Suppressor macrophage (primary cell): ENCODE results near the gene ALDH1L1.
A peak's percentile ranks its signal among the peaks of the same experiment; 100 is the strongest.

Experiments used
- DNase-seq, 4 experiments: peaks; one replicate each; pipeline ENCODE4 v3.0.0-alpha.2; 2020 to 2022

ALDH1L1 gene

DNA sequence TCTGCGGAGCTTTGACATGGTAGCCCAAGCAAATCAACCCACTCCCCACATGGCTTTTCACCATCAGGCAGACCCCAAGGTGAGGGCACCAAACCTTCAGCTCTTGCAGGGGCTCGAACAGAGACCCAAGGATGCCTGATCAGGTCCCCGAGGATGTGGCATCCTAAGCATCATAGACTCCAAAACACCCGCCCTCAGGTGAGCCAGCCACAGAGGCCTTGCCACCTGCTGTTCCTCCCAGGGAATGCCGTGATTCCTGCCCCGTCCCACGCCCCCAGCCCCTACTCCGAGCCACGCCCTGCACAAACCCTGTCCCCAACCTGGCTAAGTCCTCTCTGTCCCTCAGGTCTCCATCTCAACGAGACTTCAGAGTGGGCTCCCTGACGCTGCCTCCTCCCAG, 61.8 kb downstream of the ALDH1L1 start:
- DNase-seq, result no peak

DNA sequence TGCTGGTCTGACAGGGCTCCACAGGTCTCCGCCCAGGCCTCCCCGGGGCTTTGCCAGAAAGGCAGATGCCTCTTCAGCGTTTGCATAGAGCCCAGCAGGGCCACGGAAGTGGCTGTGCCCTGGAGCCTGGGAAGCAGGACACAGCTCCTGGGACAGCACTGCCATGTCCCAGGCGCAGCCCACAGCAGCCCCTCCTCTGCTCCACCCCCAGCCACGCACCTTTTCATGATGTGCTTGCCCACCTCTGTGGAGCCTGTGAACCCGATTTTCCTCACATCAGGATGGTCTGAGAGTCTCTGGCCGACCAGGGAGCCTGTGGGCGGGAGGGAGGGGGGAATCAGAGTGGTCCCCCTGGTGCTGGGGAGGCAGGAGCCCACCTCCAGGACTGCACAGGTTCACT, 62.6 kb downstream of the ALDH1L1 start:
- no peak for DNase-seq

DNA sequence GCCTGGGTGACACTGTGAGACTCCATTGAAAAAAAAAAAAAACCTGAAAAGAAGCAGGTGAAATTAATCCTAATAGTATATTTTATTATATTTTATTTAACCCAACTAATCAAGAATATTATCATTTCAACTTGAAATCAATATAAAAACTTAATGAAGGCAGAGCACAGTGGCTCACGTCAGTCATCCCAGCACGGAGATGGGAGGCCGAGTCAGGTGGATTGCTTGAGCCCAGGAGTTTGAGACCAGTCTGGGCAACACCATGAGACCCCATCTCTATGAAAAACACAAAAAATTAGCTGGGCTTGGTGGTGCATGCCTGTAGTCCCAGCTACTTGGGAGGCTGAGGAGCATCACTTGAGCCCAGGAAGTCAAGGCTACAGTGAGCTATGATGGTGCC, 63.2 kb downstream of the ALDH1L1 start:
- DNase-seq, result no peak

DNA sequence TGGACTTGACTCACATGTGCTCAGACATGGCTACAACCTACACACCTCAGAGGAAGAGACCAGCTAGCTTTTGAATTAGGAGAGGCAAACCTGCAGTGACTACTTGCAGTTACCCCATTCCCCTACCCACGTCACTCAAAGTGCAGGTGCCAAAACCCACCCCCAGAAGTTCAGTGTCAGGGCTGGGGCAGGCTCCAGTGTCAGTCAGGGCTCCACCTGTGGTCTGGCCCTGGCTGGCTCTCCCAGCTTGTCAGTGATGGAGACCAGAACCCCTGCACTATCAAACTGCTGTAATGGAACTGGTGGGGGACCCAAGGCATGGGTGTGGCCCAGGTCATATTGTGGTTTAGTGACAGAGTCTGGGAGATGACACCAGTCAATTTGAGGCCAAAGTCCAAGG, 63.9 kb downstream of the ALDH1L1 start:
- no peak for DNase-seq

DNA sequence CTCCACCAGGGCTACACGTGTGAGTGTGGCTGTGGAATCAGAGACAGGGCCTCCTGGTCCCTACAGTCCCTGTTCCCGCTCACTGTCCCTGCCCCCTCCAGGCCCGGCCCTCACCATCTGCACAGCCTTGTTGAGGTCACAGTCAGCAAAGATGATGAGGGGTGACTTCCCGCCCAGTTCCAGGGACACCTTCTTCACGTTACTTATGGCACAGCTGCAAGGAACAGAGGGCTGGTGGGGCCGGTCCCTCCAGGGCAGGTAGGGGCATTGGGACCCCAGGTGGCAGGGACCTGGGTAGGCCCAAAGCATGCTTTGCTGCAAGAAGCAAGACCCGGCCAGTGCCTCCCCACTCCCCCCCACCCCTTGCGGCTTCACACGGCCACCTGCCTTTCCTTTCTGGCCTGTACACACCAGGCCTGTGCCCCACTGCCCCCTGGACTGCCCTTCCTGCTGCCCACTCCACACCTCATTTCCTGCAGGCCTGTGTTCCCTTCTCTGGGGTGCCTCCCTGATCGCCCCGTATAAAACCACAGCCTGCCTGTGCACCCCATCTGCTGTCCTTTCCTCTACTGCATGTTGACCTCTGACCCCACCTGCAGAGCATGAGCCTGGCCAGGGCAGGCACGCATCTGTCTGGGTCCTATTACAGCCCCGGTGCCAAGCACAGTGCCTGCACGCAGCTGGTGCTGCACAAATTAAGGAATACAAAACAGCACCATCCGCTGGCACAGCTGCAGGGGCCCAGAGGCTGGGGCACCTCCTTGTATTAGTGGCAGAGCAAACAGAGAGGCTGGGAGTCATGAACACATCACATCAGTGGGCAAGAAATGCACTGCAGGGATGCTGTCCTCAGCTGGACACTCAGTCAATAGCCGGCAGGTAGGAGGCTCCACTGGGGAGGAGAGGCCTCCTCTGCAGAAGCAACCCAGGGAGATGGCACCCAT, 65.7 kb downstream of the ALDH1L1 start:
- no peak for DNase-seq

DNA sequence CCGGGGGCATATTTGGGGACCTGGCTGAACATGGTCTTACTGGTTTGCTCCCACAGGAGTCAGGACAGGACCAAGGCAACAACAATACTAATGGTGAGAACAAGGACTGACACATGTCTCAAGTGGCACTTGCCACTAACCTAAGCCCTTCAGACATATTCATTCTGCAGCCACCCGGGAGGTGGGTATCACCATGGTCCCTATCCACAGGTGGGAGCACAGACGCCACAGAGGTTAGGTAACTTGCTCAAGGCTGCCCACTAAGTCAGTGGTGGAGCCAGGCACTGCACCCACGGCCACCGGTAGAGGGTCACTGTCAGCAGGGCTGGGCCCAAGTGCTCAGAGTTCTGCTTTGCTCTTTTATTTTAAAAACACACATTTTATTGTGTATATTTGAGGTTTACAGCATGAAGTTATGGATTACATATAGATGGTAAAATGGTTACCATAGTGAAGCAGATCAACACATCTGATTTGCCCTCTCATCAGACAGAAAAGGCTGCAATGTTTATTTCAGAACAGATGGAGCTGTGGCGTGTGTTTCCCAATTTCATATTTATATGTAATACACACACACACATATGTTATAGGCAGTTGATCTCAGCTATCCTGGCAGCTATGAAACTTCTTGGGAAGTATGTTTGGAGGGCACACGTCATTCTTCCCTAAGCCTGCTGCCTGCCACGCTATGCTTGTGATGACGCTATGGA, 66.5 kb downstream of the ALDH1L1 start:
- peak in 1 of 4 experiments; percentile 2 for DNase-seq

DNA sequence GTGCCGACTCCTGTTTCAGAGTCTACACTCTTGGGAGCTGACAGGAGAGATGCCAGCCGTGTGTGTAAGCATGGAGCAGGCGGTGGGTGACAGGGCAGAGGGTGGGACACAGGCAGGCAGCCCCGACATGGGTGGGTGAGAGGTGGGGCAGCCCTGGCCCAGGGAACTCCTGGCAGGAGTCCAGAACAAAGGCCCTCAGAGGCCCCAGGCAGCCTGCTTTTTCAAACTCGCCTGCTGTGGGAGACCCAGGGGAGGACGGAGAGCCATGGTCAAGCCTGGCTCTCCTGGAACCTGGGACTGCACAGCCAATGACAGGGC, 67.2 kb downstream of the ALDH1L1 start:
- DNase-seq, result no peak

DNA sequence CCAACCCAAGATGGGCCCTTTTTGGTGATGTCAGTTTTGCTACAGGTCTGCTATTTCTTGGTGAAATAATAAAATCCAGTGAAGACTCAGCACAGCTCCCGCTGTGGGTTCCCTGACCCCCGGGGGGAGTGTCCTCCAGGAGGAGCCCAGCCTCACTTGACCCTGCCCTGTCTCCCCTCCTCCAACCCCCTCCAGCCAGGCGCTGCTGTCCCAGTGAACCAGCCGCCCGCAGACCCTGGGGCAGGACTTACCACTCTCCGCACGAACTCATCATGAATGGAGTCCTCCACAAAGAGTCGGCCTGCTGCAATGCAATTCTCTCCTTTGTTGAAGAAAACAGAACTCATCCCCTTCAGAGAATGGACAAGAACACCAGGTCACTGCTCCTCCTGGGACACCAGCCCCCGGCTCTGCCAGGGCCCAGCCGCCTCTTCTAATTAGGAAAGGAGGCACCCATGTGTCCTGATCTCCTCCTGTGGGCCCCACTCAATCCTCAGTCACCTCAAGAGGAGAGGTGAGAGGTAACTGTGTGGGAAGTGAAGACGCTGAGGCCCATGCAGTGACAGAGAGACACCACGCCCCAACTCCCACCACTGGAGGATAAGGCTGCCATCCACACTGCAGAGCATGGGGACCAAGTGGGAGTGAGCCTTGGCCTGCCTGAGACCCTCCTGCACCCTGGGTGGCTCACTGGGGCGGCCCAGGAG, 67.7 kb downstream of the ALDH1L1 start:
- no peak for DNase-seq

DNA sequence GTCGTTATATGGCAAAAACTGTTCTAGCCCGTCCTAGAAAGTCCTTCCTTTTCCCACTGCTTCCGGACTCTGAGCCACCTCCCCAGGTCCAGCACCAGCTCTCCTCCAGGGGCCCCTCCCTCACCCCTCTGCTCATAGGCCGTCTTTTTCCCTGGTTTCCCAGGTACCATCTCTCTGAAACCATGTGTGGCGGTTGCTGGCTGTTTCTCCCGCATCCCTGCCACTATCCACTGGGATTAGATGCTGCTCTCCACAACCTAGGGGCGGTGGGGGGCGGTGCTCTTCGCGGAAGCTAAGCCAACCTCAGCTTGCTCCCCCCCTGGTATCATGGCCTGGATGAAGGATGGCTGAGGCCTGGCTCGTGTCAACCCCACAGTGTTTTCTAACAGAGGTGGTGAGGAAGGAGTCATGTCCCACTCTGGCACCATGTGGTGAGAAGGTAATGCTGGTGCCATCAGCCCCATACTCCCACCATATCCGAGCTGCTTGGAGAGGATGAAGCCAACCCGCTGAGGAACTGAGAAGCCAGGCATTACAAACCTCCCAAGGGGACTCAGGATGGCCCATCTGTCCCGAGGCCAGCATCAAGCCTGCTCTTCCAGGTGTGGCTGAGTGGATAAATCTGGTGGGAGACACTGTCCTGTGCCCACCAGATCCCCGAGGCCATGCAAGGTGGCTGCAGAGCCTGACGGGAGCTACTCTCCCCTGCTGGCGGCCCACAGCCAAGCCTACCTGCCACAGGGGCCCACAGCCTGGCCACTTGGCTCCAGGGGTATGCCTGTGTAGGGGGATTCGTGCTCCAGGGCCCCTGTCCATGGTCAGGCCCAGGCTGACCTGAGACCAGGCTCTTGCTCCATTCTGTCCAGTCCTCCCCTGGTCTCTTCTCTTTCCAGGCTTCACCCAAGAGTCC, 68.6 kb downstream of the ALDH1L1 start:
- no peak for DNase-seq

DNA sequence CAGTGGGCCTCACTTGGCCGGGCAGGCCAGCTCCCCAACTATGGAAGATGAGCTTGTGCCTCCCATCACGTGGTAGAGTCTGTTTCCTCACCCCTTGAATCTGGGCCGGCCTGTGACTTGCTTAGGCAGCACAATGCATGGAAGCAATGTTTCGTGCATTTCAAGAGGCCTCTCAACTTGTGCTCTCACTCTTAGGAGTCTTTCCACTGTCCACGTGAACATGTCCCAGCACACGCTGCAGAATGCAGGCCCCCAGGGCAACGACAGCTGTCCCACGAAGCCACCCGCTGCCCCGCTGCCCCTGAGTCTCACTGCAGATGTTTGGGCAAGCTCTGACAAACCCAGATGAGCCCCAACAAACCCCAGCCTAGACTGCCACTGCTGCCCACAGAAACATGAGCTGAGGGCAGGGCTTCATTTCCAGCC, 69.2 kb downstream of the ALDH1L1 start:
- DNase-seq, result no peak

DNA sequence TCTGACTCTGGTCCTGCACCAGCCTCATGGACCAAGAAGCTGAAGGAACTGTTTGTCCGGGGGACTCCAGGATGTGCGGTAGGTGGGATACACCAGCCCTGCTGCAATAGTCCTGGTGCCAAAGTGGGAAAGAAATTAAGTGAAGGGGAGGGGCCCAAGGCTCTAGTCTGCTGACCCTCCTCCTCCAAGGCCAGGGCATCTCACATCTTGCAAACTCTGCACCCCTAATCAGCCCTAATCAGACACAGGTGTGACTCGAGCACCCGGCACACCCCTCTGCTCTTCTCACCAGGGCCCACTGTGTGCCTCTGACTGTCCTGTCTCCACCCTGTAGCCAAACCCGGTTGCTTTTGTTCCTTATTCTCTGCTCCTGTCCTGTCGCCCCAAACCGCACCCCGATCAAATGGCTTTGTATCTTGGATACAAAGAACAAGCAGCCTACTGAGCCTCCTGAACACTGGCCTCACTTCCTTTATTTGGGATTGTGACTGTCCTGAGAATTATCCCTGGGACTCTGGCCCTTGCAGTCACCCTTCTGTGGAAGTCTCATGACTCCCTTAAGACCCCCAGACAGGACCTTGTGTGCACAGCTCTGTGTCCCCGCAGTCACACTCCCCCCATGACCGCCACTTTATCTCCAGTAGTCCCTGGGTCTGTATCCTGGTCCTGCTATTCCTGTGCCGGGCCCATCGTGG, 69.8 kb downstream of the ALDH1L1 start:
- no peak for DNase-seq

DNA sequence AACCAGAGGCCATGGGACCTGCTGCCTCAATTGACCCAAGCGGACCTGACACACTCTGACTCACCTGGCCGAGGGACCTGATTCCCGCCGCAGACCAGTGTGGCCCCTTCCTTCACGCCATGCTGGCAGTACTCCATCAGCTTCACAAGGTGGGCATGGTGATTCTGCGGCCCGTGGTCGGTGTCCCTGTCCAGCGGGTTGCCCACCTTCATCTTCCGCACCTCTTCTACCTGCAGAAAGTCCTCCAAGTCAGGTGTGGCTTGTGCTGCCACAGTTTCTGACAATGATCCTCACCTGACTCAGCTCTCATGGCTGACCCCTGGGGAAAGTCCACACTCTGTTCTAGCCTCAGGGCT, 70.5 kb downstream of the ALDH1L1 start:
- no peak for DNase-seq

DNA sequence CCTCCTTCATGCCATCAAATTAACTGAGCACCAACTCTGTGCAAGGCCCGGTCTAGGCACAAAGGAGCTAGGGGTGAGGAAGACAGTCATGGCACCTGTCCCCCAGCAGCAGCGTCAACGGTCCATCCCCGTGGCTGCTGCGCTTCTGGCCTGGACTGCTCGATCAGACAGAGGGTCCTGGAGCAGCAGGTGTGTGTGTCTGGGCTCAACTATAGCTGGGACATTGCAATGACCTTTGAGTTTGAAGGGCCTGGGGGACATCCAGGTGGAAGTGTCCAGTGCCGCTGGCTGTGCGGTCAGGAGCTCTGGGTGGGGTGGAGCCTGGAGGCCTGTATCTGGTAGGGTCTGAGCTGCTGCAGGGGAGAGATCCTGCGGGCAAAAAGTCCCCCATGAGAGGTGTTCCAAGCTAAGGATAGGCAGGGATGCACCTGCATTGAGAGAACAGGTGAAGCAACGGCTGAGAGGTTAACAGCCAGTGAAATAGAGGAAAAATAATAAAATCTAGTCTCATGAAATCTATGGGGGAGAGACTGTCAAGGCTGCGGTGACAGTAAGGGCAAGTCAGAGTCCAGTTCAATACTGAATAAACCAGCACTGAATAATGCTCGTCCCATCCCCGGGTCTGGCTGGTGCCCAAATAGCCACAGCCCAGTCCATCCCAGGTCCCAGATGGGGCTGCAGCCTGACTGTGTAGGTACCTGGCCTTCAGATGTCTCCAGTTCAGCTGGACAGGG, 71.1 kb downstream of the ALDH1L1 start:
- DNase-seq, result no peak

DNA sequence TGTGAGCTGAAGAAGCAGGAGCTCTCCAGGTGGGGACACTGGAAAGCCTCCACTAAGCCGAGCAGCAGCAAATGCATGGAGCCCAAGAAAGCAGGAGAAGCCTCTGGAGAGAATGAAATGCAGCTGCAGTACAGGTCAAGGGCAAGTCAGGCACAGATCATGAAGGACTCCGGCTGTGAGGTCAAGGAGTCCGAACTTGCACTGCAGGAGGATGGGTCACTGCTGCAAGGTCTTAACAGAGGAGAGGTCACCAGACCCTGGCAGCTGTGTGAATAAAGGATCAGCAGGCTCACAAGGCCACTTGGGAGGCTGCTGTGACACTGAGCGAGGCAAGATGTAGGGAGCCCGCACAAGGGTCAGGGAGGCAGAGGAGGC, 71.7 kb downstream of the ALDH1L1 start:
- DNase-seq, result no peak

DNA sequence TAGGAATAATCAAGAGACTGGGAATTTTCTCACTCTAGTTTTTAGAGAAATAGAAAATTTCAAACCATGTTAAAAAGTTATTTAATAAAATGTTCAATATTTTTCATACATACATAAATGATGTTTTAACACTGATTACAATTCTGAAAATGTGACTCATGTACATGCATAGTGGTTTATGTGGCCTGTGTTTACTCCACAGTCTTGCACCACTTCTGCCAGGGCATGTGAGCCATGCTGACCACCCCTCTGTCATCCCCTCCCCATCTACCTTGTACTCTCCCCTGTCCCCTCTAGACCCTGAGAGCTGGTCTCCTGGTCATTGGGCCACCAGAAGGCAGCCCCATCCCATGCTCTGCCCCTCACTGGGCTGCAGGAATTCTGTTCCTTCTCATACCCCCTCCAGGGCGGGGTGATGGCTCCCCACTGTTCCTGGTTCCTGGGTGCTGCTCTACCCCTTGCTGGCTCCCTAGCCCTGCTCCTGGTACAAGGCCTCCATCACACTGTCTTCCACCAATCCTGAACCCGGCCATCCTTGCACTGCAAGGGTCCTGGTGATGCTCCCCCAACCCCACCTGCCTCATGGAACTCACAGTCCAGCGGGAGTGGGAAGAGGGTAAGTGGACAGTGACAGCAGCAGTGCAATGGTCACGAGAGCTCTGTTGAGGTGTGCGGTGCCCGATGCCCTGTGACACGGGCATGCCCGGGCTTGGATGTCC, 72.3 kb downstream of the ALDH1L1 start:
- DNase-seq, result no peak

DNA sequence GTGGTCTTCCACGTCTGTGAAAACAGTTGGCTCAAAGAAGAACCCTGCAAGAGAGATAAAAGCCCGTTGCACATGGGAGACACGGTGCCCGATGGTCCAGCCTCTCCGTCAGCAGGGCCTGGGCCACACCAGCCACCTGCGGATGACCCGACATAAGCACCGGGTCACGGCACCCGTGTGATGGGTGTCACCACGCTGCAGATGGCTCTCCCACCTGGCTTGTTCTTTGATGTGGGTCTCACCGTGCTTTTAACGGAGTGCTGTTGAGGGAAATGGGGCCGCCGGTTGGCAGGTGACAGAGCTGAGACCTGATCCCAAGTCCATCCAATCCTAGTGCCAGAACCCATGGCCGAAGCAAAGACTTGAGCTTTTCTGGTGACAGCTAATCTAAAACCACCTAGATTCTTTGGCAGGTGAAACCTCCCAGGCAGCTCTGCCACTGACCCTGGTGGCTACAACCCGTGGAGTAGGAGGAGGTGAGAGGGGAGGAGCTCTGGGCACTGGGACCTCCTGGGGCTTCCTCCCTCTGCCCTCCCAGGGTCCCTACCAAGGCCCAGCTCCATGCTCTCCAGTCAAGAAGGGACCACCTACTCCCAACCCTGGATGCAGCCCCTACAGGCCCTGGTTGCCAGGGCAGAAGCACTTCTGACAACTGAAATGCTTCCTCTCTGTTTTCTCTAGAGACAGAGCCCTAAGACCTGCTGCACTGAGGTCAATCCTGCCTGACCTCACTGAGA, 73.0 kb downstream of the ALDH1L1 start:
- no peak for DNase-seq

DNA sequence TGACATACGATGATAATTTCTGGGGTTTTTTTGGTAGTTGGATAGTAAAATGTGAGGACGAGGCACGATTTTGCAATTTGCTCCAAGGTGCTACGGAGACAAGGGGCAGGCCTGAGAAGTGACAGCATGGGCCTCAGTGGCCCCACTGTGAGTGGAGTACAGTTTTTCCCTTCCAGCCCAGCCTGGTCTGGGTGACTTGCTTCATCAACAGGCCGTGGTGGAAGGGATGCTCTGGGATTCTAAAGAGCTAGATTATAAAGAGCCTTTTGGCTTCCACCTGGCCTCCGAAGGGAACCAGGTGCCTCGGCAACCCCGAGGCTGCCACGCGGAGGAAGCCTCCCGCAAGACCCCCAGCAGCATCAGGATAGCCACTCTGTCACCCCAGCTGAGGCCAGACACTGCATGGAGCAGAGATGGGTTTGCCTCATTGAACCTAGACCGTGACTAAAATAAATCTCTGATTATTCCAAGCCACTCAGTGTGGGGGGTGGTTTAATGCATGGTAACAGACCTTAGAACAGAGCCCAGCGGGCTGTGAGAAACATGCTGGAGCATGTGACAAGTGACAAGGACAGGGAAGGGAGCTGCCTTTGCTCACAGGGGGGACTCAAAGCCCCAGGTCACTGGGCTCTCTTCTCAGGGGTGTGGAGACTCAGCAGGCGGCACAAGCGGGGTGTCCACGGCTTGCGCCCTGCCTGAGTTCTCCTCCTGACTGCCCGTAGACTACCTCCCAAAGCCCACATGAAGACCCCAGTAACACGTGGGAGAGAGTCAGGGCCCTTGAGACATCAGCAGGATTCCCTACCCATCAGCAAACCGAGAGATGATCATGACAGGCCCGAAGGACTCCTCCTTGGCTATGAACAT, 73.8 kb downstream of the ALDH1L1 start:
- no peak for DNase-seq

DNA sequence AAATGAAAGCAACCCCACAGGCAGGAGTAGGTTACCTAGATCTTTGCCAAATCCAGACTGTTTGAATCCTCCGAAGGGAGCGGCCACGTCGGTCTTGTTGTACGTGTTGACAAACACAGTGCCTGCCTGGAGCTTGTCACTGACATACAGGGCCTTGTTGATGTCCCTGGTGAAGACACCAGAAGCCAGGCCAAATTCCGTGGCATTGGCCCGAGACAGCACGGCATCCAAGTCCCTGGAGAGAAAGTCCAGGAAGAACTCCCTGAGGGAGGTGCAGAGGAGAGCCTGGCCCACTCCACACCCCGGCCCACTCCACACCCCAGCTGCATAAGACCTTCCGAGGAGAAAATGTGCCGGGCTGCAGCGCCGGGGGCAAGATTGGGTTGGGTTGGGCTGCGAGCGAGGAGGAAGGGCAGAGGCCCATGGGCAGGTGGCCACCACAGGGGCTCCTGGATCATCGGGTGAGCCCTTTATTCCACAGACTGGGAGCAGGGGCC, 74.6 kb downstream of the ALDH1L1 start:
- DNase-seq, result no peak
